GM12891 (cell line): Measurements from ENCODE around the gene TSPAN4.

Experiments
- POLR2A ChIP-seq: IDR thresholded peaks from 2 replicates; pipeline ENCODE4 v1.6.1; 2011; ENCODE audit warnings: low read depth, low read length, control low read depth
- POLR2AphosphoS5 ChIP-seq: IDR thresholded peaks from 2 replicates; pipeline ENCODE4 v1.6.1; 2011; ENCODE audit warnings: low read depth, low read length, control low read depth
- TAF1 ChIP-seq: IDR thresholded peaks from 2 replicates; pipeline ENCODE4 v1.6.1; 2011; ENCODE audit warnings: low read depth, low read length, control low read depth

- TF ChIP-seq POLR2A (peak; percentile 86), POLR2AphosphoS5 (peak; percentile 73), TAF1 (no peak)
These were observed 29.1 kb upstream of the TSPAN4 start for GRCh38 chr11:813456-814096.
